Neuronal stem cell (in vitro differentiated cells): ENCODE data around the gene PLEK2.
"Not testable (repeated sequence)": the region's sequence is repeated elsewhere in the genome, so short reads cannot be mapped to it uniquely, and the experiment has no call there.

Source experiments
- DNase-seq: peaks from one replicate; pipeline ENCODE4 v3.0.0-alpha.2; 2013; ENCODE audit warnings: low spot score
- H2AFZ ChIP-seq: one replicate; pipeline ENCODE4 v1.6.1; 2013; ENCODE audit warnings: mild to moderate bottlenecking, low read length, inconsistent platforms
- H2AK5ac ChIP-seq: 2 replicates; pipeline ENCODE4 v1.6.1; 2013; ENCODE audit warnings: low read depth, mild to moderate bottlenecking, inconsistent platforms, low read length, moderate library complexity, mixed read lengths
- H2BK120ac ChIP-seq: 2 replicates; pipeline ENCODE4 v1.6.1; 2013; ENCODE audit warnings: low read depth, mild to moderate bottlenecking, inconsistent platforms, low read length, moderate library complexity, mixed read lengths
- H2BK12ac ChIP-seq: one replicate; pipeline ENCODE4 v1.6.1; 2013; ENCODE audit warnings: low read length, inconsistent platforms
- H2BK15ac ChIP-seq: 2 replicates; pipeline ENCODE4 v1.6.1; 2013; ENCODE audit warnings: mild to moderate bottlenecking, low read length, inconsistent platforms, mixed read lengths
- H2BK5ac ChIP-seq: one replicate; pipeline ENCODE4 v1.6.1; 2013; ENCODE audit warnings: inconsistent platforms, mild to moderate bottlenecking, low read length, moderate library complexity
- H3K14ac ChIP-seq: one replicate; pipeline ENCODE4 v1.6.1; 2013; ENCODE audit warnings: low read length, inconsistent platforms
- H3K18ac ChIP-seq: 2 replicates; pipeline ENCODE4 v1.6.1; 2013; ENCODE audit warnings: low read length, inconsistent platforms
- H3K23ac ChIP-seq: 2 replicates; pipeline ENCODE4 v1.6.1; 2013; ENCODE audit warnings: low read depth, mild to moderate bottlenecking, mixed read lengths, low read length, inconsistent platforms; ENCODE audit not compliant: poor library complexity
- H3K27ac ChIP-seq: replicated peaks from 3 replicates; pipeline ENCODE4 v1.5.1; 2013; ENCODE audit warnings: low read length, inconsistent platforms
- H3K27me3 ChIP-seq, 3 experiments: 2 replicates each; pipeline ENCODE4 v1.6.1; 2013; ENCODE audit warnings: low read length in 3 of 3, mild to moderate bottlenecking in 2 of 3, inconsistent platforms in 1 of 3, low read depth in 1 of 3, mixed read lengths in 1 of 3, moderate library complexity in 1 of 3; ENCODE audit not compliant: control insufficient read depth in 3 of 3, insufficient read depth in 3 of 3
- H3K36me3 ChIP-seq, 2 donors: replicated peaks in 1 of 2; 2 replicates each; pipeline ENCODE4 v1.6.1; 2013; ENCODE audit warnings: low read length in 2 of 2; ENCODE audit not compliant: control insufficient read depth in 2 of 2, insufficient read depth in 2 of 2
- H3K4ac ChIP-seq: 2 replicates; pipeline ENCODE4 v1.6.1; 2013; ENCODE audit warnings: inconsistent platforms, mild to moderate bottlenecking, low read length, moderate library complexity
- H3K4me1 ChIP-seq, 2 donors: 1 replicate in 1 of 2; 2 replicates in 1 of 2; pipeline ENCODE4 v1.6.1; 2013; ENCODE audit warnings: low read length in 2 of 2, low read depth in 1 of 2; ENCODE audit not compliant: control insufficient read depth in 2 of 2, insufficient read depth in 1 of 2
- H3K4me2 ChIP-seq: one replicate; pipeline ENCODE4 v1.6.1; 2013; ENCODE audit warnings: mild to moderate bottlenecking, low read length, inconsistent platforms; ENCODE audit not compliant: insufficient read depth, poor library complexity, severe bottlenecking
- H3K4me3 ChIP-seq, 2 donors: 2 replicates each; pipeline ENCODE4 v1.5.1; 2013; ENCODE audit warnings: low read length in 2 of 2, mild to moderate bottlenecking in 2 of 2, inconsistent platforms in 1 of 2, moderate library complexity in 1 of 2
- H3K79me1 ChIP-seq: one replicate; pipeline ENCODE4 v1.6.1; 2013; ENCODE audit warnings: low read depth, mild to moderate bottlenecking, inconsistent platforms, low read length, moderate library complexity
- H3K9ac ChIP-seq: one replicate; pipeline ENCODE4 v1.6.1; 2013; ENCODE audit warnings: mild to moderate bottlenecking, low read depth, low read length, inconsistent platforms; ENCODE audit not compliant: poor library complexity
- H3K9me3 ChIP-seq, 2 donors: replicated peaks in 1 of 2; 2 replicates each; pipeline versions ENCODE3 to v1.6.1; 2013; ENCODE audit warnings: low read length in 2 of 2, mild to moderate bottlenecking in 2 of 2, inconsistent platforms in 1 of 2, low read depth in 1 of 2, mixed read lengths in 1 of 2, moderate library complexity in 1 of 2; ENCODE audit not compliant: control insufficient read depth in 2 of 2, insufficient read depth in 1 of 2
- H4K8ac ChIP-seq: one replicate; pipeline ENCODE4 v1.6.1; 2013; ENCODE audit warnings: low read depth, mild to moderate bottlenecking, inconsistent platforms, low read length, moderate library complexity
- H4K91ac ChIP-seq: one replicate; pipeline ENCODE4 v1.6.1; 2013; ENCODE audit warnings: low read length, low read depth, mild to moderate bottlenecking, inconsistent platforms; ENCODE audit not compliant: poor library complexity
- WGBS, 2 donors: extraction: QIAGEN DNeasy Blood & Tissue Kit; methylation state at CpG; one replicate each; pipeline ENCODE4 v1.1.7; 2013; ENCODE audit warnings: missing lambda C conversion rate in 2 of 2, mixed read lengths in 1 of 2; ENCODE audit not compliant: insufficient read length in 2 of 2, insufficient replicate concordance in 1 of 2; ENCODE audit errors: extremely low coverage in 2 of 2; 5-methylcytosine and 5-hydroxymethylcytosine counted together

PLEK2 gene

DNA sequence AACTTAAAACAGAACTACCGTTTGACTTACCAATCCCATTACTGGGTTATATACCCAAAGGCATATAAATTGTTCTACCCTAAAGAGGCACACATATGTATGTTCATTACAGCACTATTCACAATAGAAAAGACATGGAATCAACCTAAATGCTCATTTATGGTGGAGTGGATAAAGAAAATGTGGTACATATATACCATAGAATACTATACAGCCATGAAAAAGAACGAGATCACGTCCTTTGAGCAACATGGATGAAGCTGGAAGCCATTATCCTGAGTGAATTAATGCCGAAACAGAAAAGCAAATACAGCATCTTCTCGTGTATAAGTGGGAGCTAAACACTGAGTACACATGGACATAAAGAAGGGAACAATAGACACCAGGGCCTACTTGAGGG lies 44.8 kb upstream of the PLEK2 start:
- Histone ChIP-seq H2BK5ac (no peak overlapping the region), H3K27ac (no peak overlapping the region), H3K27me3 (peaks cover 0 to 28% (median 0%) of the 10 kb centered on the region in 3 experiments), H4K91ac (no peak overlapping the region), H3K4me3 (no peak overlapping the region), H3K14ac (no peak overlapping the region), H3K4ac (no peak overlapping the region), H3K79me1 (no peaks in the 10 kb centered on the region), H2AFZ (no peak overlapping the region), H2AK5ac (no peak overlapping the region), H2BK12ac (no peak overlapping the region), H3K36me3 (no peaks in the 10 kb centered on the region), H4K8ac (no peak overlapping the region), H3K9ac (no peak overlapping the region), H2BK120ac (no peak overlapping the region), H3K9me3 (no peaks in the 10 kb centered on the region), H3K4me1 (peaks cover 2 to 3% of the 10 kb centered on the region in 2 donors), H3K18ac (no peak overlapping the region), H2BK15ac (no peak overlapping the region), H3K4me2 (no peak overlapping the region), H3K23ac (no peak overlapping the region)
- WGBS, 2 donors, result no CpG with 5 or more reads among the region's 5 CpGs
- no peak for DNase-seq

DNA sequence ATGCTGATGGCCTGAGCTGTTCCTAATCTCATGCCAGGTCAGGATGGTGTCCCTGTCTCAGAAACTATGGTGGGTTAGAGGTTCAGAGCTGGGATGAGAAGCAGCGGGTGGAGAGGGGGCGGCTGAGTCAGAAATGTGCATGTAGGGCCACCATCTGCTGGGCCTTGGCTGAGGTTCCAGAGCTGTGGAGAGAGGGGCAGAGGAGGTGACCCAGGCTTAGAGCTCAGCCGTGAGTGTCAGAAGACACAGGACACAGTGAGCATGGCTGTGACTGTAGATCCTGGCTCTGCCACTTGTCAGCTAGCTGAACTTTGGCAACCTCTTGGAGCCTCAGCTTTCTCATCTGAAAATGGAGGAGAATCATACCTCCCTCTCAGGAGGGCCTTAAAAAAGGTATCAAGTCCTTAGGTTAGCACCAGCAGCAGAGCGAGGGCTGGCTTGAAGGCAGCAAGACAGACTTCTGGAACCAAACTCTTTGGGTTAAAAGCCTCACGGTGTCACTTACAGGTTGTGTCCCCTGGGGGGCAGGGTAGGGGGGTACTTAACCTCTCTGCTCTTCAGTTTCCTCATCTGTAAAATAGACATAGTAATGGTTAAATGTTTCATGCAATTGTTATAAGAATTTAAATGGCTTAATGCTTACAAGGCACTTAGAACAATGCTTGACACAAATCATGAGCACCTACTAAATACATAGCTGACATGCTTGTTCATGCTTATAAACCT lies 41.8 kb upstream of the PLEK2 start:
- Histone ChIP-seq H3K4me3 (peak overlapping the region in 1 of 2 donors; percentile 15), H3K4me1 (peaks cover 2 to 3% of the 10 kb centered on the region in 2 donors), H3K14ac (no peak overlapping the region), H3K27ac (no peak overlapping the region), H3K79me1 (no peaks in the 10 kb centered on the region), H3K27me3 (peaks cover 0 to 17% (median 0%) of the 10 kb centered on the region in 3 experiments), H2BK12ac (no peak overlapping the region), H3K4ac (no peak overlapping the region), H4K91ac (no peak overlapping the region), H2BK15ac (peak overlapping the region; percentile 87), H3K4me2 (no peak overlapping the region), H2BK120ac (no peak overlapping the region), H3K36me3 (no peaks in the 10 kb centered on the region), H2AK5ac (no peak overlapping the region), H4K8ac (no peak overlapping the region), H3K18ac (peak overlapping the region; percentile 53), H2BK5ac (no peak overlapping the region), H3K23ac (peak overlapping the region; percentile 39), H3K9ac (no peak overlapping the region), H2AFZ (no peak overlapping the region), H3K9me3 (no peaks in the 10 kb centered on the region)
- no CpG with 5 or more reads among the region's 5 CpGs for WGBS, 2 donors
- DNase-seq, result no peak

DNA sequence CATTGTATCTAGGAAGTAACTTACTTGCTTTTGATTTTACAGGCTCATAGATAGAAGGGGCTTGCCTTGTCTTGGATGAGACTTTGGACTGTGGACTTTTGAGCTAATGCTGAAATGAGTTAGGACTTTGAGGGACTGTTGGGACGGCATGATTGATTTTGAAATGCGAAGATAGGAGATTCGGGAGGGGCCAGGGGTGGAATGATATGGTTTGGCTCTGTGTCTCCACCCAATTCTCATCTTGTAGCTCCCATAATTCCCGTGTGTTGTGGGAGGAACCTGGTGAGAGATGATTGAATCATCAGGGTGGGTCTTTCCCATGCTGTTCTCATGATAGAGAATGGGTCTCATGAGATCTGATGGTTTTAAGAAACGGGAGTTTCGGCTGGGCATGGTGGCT lies 39.7 kb upstream of the PLEK2 start:
- H3K4me1 ChIP-seq, H4K8ac ChIP-seq, H3K9ac ChIP-seq, DNase-seq, H2BK15ac ChIP-seq, H3K79me1 ChIP-seq, H3K18ac ChIP-seq, H3K4me2 ChIP-seq, H4K91ac ChIP-seq, H2AK5ac ChIP-seq, H2AFZ ChIP-seq, H3K4me3 ChIP-seq, H3K36me3 ChIP-seq, H2BK5ac ChIP-seq, H3K27ac ChIP-seq, H3K4ac ChIP-seq, H3K14ac ChIP-seq, H2BK120ac ChIP-seq, H3K9me3 ChIP-seq, H3K27me3 ChIP-seq, H3K23ac ChIP-seq, H2BK12ac ChIP-seq: not testable (repeated sequence)
- no CpG with 5 or more reads among the region's 6 CpGs for WGBS, 2 donors

DNA sequence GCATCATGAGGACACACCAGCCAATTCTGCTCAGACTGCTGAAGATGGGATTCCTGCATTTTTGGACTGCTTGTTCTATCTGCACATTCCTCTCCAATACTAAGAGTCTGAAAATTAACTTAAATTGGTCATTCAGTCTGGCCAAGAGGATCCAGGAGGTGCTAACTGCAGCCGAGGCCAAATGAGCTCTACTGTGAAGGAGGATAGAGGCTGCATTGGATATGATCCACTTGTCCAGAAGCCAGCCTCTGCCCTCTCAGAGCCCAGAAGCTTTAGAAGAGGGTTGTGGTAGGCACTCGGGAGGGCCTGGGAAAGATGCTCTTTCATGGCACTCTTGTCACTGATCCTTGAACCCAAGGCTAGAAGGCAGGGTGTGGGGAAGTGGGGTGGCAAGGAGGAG lies 37.1 kb upstream of the PLEK2 start:
- no peak overlapping the region for H2BK15ac ChIP-seq
- H3K27me3 ChIP-seq, result peaks cover 0 to 12% (median 0%) of the 10 kb centered on the region in 3 experiments
- H3K9ac ChIP-seq, result no peak overlapping the region
- no peak overlapping the region for H3K4ac ChIP-seq
- no peak overlapping the region for H3K4me3 ChIP-seq
- DNase-seq, result no peak
- no peaks in the 10 kb centered on the region for H3K36me3 ChIP-seq
- H3K4me1 ChIP-seq, result no peaks in the 10 kb centered on the region
- H3K4me2 ChIP-seq, result no peak overlapping the region
- no peaks in the 10 kb centered on the region for H3K9me3 ChIP-seq
- H2BK120ac ChIP-seq, result no peak overlapping the region
- no peak overlapping the region for H2AFZ ChIP-seq
- no peak overlapping the region for H3K18ac ChIP-seq
- no peak overlapping the region for H4K91ac ChIP-seq
- H3K79me1 ChIP-seq, result no peaks in the 10 kb centered on the region
- H4K8ac ChIP-seq, result no peak overlapping the region
- H2BK5ac ChIP-seq, result no peak overlapping the region
- no peak overlapping the region for H2BK12ac ChIP-seq
- H3K27ac ChIP-seq, result no peak overlapping the region
- no peak overlapping the region for H3K23ac ChIP-seq
- H2AK5ac ChIP-seq, result no peak overlapping the region
- H3K14ac ChIP-seq, result no peak overlapping the region
- WGBS, 2 donors, result no CpG with 5 or more reads among the region's 2 CpGs
